PC-9 (cell line): ENCODE results near the gene DSC2. TPM values are rescaled to one million over a fixed set of nuclear protein-coding genes. Genes with fewer than 3 reads are reported as not detected.

Source experiments
- BruUV-seq: library from RNA; stranded (reverse); fragments of 400-500 nt; replicated peaks from 2 replicates; lab custom pipeline; 2021; lab: Mats Ljungman, UMichigan
- CTCF ChIA-PET: fragments of 300-600 bp; sonication (Branson Sonifier 250); formaldehyde crosslinking; loops from one replicate; lab custom pipeline; 2022; ENCODE audit warnings: antibody characterized with exemption; lab: Charles Lee
- POLR2A ChIA-PET: fragments of 300-600 bp; sonication (Branson Sonifier 250); formaldehyde crosslinking; loops from one replicate; lab custom pipeline; 2022; ENCODE audit warnings: antibody characterized with exemption; ENCODE audit not compliant: unreplicated experiment; lab: Charles Lee
- DNase-seq, 2 experiments: peaks; one replicate each; pipeline versions ENCODE4 v3.0.0 to v3.0.0-alpha.2; 2015 to 2022; ENCODE audit warnings: mixed read lengths in 1 of 2
- H2AFZ ChIP-seq: fragments of 200-600 bp; sonication (generic); 2 replicates; pipeline ENCODE4 v1.8.1; 2017; ENCODE audit warnings: antibody characterized with exemption
- H3F3A ChIP-seq: fragments of 200-600 bp; sonication (generic); 2 replicates; pipeline ENCODE4 v1.8.1; 2017; ENCODE audit warnings: antibody characterized with exemption, mild to moderate bottlenecking, low read depth; ENCODE audit not compliant: insufficient read depth
- H3K27ac ChIP-seq: fragments of 200-600 bp; sonication (generic); 2 replicates; pipeline ENCODE4 v1.6.1; 2016; ENCODE audit warnings: mixed run types
- H3K27me3 ChIP-seq: fragments of 200-600 bp; sonication (generic); 2 replicates; pipeline ENCODE4 v1.6.1; 2016; ENCODE audit warnings: low read depth, mixed run types; ENCODE audit not compliant: insufficient read depth
- H3K36me3 ChIP-seq: fragments of 200-600 bp; sonication (generic); 2 replicates; pipeline ENCODE4 v1.6.1; 2016; ENCODE audit warnings: low read depth, mixed run types
- H3K4me1 ChIP-seq: fragments of 200-600 bp; sonication (generic); replicated peaks from 2 replicates; pipeline ENCODE4 v1.6.1; 2016; ENCODE audit warnings: mixed run types; ENCODE audit not compliant: insufficient read depth
- H3K4me2 ChIP-seq: fragments of 200-600 bp; sonication (generic); 2 replicates; pipeline ENCODE4 v1.6.1; 2017; ENCODE audit warnings: mixed run types
- H3K4me3 ChIP-seq: fragments of 200-600 bp; sonication (generic); 2 replicates; pipeline ENCODE4 v1.6.1; 2016; ENCODE audit warnings: mixed run types
- H3K79me2 ChIP-seq: fragments of 200-600 bp; sonication (generic); 2 replicates; pipeline ENCODE4 v1.6.1; 2017; ENCODE audit warnings: low read depth, mixed run types
- H3K9me2 ChIP-seq: fragments of 200-600 bp; sonication (generic); 2 replicates; pipeline ENCODE4 v1.8.1; 2017; ENCODE audit warnings: mild to moderate bottlenecking; ENCODE audit not compliant: insufficient read depth
- H3K9me3 ChIP-seq: fragments of 200-600 bp; sonication (generic); 2 replicates; pipeline ENCODE4 v1.8.1; 2016; ENCODE audit warnings: low read depth; ENCODE audit not compliant: insufficient read depth
- H4K20me1 ChIP-seq: fragments of 200-600 bp; sonication (generic); 2 replicates; pipeline ENCODE4 v1.8.1; 2017; ENCODE audit not compliant: insufficient read depth
- CTCF ChIP-seq: fragments of 200-600 bp; sonication (generic); conservative IDR thresholded peaks from 2 replicates; pipeline ENCODE4 v1.6.1; 2017; ENCODE audit warnings: mixed run types, antibody characterized with exemption, mild to moderate bottlenecking, moderate library complexity
- EZH2 ChIP-seq: fragments of 200-600 bp; sonication (generic); IDR thresholded peaks from 2 replicates; pipeline ENCODE4 v1.8.0; 2017; ENCODE audit warnings: antibody characterized with exemption, low read depth
- intact Hi-C: fragments of 100-400 bp; cut with micrococcal nuclease; formaldehyde crosslinking; loops from one replicate; pipeline ENCODE4 v1.10.0; 2022; ENCODE audit not compliant: unreplicated experiment
- total RNA-seq: library from RNA; stranded (reverse); gene quantifications from 2 replicates; pipeline ENCODE4 v1.2.3, GENCODE V29; 2021

Gene DSC2
- total RNA-seq, 1 experiment from 2014 or later: 16.5 TPM

- H4K20me1 ChIP-seq: no peaks in the 10 kb centered on the region
- POLR2A ChIA-PET: interaction anchor here (0.6 kb wide), 1 partner anchor 154 kb away, joined by 4 read pairs; no protein-coding TSS in a partner anchor
- H3K4me3 ChIP-seq: no peak overlapping the region
- H3K4me2 ChIP-seq: no peak overlapping the region
- DNase-seq: no peak
- intact Hi-C loops: no loop called here
- no peak overlapping the region for H3K27ac ChIP-seq
- CTCF ChIA-PET: no interaction called here
- H3F3A ChIP-seq: no peaks in the 10 kb centered on the region
- TF ChIP-seq EZH2 (no peak), CTCF (no peak)
- H3K9me3 ChIP-seq: no peaks in the 10 kb centered on the region
- no peaks in the 10 kb centered on the region for H3K9me2 ChIP-seq
- no peaks in the 10 kb centered on the region for H3K79me2 ChIP-seq
- no peaks in the 10 kb centered on the region for H3K4me1 ChIP-seq
- H3K27me3 ChIP-seq: no peaks in the 10 kb centered on the region
- no peaks in the 10 kb centered on the region for H3K36me3 ChIP-seq
- no peak overlapping the region for H2AFZ ChIP-seq
- BruUV-seq: no TSS peak
Measured at GRCh38 chr18:31042084-31042405, 60.2 kb downstream of the DSC2 start.

GRCh38 chr18:31041271-31042083 is 60.7 kb downstream of the DSC2 start:
- no TSS peak for BruUV-seq

GRCh38 chr18:31040686-31041270 is 61.4 kb downstream of the DSC2 start:
- intact Hi-C loops: no loop called here
- Histone ChIP-seq H3K9me3 (no peaks in the 10 kb centered on the region), H3K4me2 (no peak overlapping the region), H4K20me1 (no peaks in the 10 kb centered on the region), H3K79me2 (no peaks in the 10 kb centered on the region), H3K4me3 (no peak overlapping the region), H3K27me3 (no peaks in the 10 kb centered on the region), H3F3A (no peaks in the 10 kb centered on the region), H2AFZ (no peak overlapping the region), H3K36me3 (no peaks in the 10 kb centered on the region), H3K4me1 (no peaks in the 10 kb centered on the region), H3K27ac (no peak overlapping the region), H3K9me2 (no peaks in the 10 kb centered on the region)
- BruUV-seq: no TSS peak
- POLR2A ChIA-PET: no interaction called here
- no peak for TF ChIP-seq CTCF
- TF ChIP-seq EZH2: no peak
- no peak for DNase-seq
- CTCF ChIA-PET: no interaction called here

More at GRCh38 chr18:31041271-31042083, 60.7 kb downstream of the DSC2 start:
- Histone ChIP-seq H3K4me2 (no peak overlapping the region), H4K20me1 (no peaks in the 10 kb centered on the region), H3K79me2 (no peaks in the 10 kb centered on the region), H3K4me3 (no peak overlapping the region), H2AFZ (no peak overlapping the region), H3K36me3 (no peaks in the 10 kb centered on the region), H3F3A (no peaks in the 10 kb centered on the region), H3K27ac (no peak overlapping the region), H3K4me1 (no peaks in the 10 kb centered on the region), H3K9me2 (no peaks in the 10 kb centered on the region), H3K9me3 (no peaks in the 10 kb centered on the region), H3K27me3 (no peaks in the 10 kb centered on the region)
- TF ChIP-seq EZH2 (no peak), CTCF (no peak)
- DNase-seq: no peak
- ChIA-PET POLR2A (no interaction called here), CTCF (no interaction called here)
- intact Hi-C loops: no loop called here
